A673 (cell line): ENCODE data around the gene GBX1. TPM values are rescaled to one million over a fixed set of nuclear protein-coding genes. Genes with fewer than 3 reads are reported as not detected.

ENCODE experiments used
- BruUV-seq: library from RNA; stranded (reverse); fragments of 400-500 nt; replicated peaks from 2 replicates; lab custom pipeline; 2021; lab: Mats Ljungman, UMichigan
- CTCF ChIA-PET: fragments of 300-600 bp; sonication (Branson Sonifier 250); formaldehyde crosslinking; loops from one replicate; lab custom pipeline; 2022; ENCODE audit warnings: antibody characterized with exemption; lab: Charles Lee
- POLR2A ChIA-PET: fragments of 300-600 bp; sonication (Branson Sonifier 250); formaldehyde crosslinking; loops from one replicate; lab custom pipeline; 2022; ENCODE audit warnings: antibody characterized with exemption; ENCODE audit not compliant: low non-redundant PET; lab: Charles Lee
- DNase-seq: peaks from one replicate; pipeline ENCODE4 v3.0.0-alpha.2; 2015; ENCODE audit warnings: low spot score
- H3K27ac ChIP-seq: fragments of 200-600 bp; sonication (generic); 2 replicates; pipeline ENCODE4 v1.5.1; 2016; ENCODE audit warnings: mixed run types, low read depth, mild to moderate bottlenecking, mixed read lengths, antibody characterized with exemption, low read length; ENCODE audit not compliant: poor library complexity, severe bottlenecking
- H3K27me3 ChIP-seq: fragments of 200-600 bp; sonication (generic); replicated peaks from 2 replicates; pipeline ENCODE4 v1.6.1; 2017; ENCODE audit warnings: mixed run types, low read depth, mild to moderate bottlenecking, mixed read lengths, antibody characterized with exemption, low read length; ENCODE audit not compliant: insufficient read depth, poor library complexity
- H3K36me3 ChIP-seq: fragments of 200-600 bp; sonication (generic); 2 replicates; pipeline ENCODE4 v1.6.1; 2016; ENCODE audit warnings: mixed run types, mild to moderate bottlenecking, mixed read lengths, antibody characterized with exemption, low read length; ENCODE audit not compliant: insufficient read depth, poor library complexity, severe bottlenecking
- H3K4me1 ChIP-seq: fragments of 200-600 bp; sonication (generic); 2 replicates; pipeline ENCODE4 v1.6.1; 2017; ENCODE audit warnings: mixed run types, mild to moderate bottlenecking, mixed read lengths, antibody characterized with exemption, low read length; ENCODE audit not compliant: insufficient read depth, poor library complexity, severe bottlenecking
- H3K4me3 ChIP-seq: fragments of 200-600 bp; sonication (generic); 2 replicates; pipeline ENCODE4 v1.5.1; 2016; ENCODE audit warnings: low read depth, mixed run types, mild to moderate bottlenecking, mixed read lengths, low read length; ENCODE audit not compliant: poor library complexity, severe bottlenecking
- H3K9me3 ChIP-seq: fragments of 200-600 bp; sonication (generic); 2 replicates; pipeline ENCODE4 v1.6.1; 2016; ENCODE audit warnings: mixed run types, low read depth, mild to moderate bottlenecking, mixed read lengths, antibody characterized with exemption, low read length; ENCODE audit not compliant: poor library complexity, severe bottlenecking
- CTCF ChIP-seq: fragments of 300-800, 200-600 bp; sonication (generic); conservative IDR thresholded peaks from 2 replicates; pipeline ENCODE4 v1.5.1; 2017; ENCODE audit warnings: low read depth, mild to moderate bottlenecking, antibody characterized with exemption, low read length, moderate library complexity, mixed read lengths
- EZH2 ChIP-seq: fragments of 200-600 bp; sonication (generic); IDR thresholded peaks from 2 replicates; pipeline ENCODE4 v1.6.1; 2017; ENCODE audit warnings: borderline replicate concordance, low read depth, mild to moderate bottlenecking, mixed read lengths, antibody characterized with exemption, low read length; ENCODE audit not compliant: poor library complexity, severe bottlenecking
- intact Hi-C: fragments of 100-400 bp; cut with micrococcal nuclease; formaldehyde crosslinking; loops from one replicate; pipeline ENCODE4 v1.10.0; 2022; ENCODE audit not compliant: unreplicated experiment
- total RNA-seq: library from RNA; stranded (reverse); gene quantifications from 2 replicates; pipeline ENCODE4 v1.2.3, GENCODE V29; 2021

Gene GBX1
- total RNA-seq, 1 experiment from 2014 or later: not detected

DNA sequence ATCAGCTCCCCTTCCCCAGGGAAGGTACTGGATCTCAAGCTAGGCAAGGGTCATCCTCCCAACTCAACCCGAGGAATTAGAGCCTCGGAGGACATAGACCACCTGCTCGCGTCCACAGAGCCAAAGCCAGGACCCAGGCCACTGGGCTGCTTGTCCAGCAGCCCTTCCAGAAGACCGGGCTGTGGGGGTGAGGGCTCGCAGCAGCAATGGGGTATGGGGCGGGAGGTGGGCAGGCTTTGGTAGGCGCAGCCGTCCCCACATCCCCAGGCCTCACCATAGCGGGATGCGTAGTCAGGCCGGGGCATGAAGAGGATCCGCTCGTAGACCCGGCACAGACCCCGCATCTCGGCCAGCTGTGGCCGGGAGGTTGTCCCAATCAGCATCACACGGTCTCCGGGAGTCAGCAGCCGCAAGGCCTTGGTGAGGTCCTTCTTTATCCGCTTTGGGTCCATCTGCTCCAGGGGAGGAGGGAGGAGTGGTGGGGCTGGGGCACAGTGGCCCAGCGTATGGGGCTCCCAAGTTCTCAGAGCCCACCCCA is 24.6 kb upstream of the GBX1 start:
- ChIA-PET POLR2A (no interaction called here), CTCF (no interaction called here)
- TF ChIP-seq EZH2 (no peak), CTCF (no peak)
- Histone ChIP-seq H3K27ac (no peak overlapping the region), H3K36me3 (no peaks in the 10 kb centered on the region), H3K9me3 (no peaks in the 10 kb centered on the region), H3K27me3 (peaks cover 9% of the 10 kb centered on the region), H3K4me3 (no peak overlapping the region), H3K4me1 (no peaks in the 10 kb centered on the region)
- intact Hi-C loops: no loop called here
- DNase-seq: no peak
- BruUV-seq: no TSS peak

GRCh38 chr7:151191544-151191943 is 24.1 kb upstream of the GBX1 start:
- no peak overlapping the region for H3K4me3 ChIP-seq
- no TSS peak for BruUV-seq
- ChIA-PET CTCF (no interaction called here), POLR2A (no interaction called here)
- H3K4me1 ChIP-seq: no peaks in the 10 kb centered on the region
- no peak overlapping the region for H3K27ac ChIP-seq
- no peaks in the 10 kb centered on the region for H3K36me3 ChIP-seq
- peaks cover 9% of the 10 kb centered on the region for H3K27me3 ChIP-seq
- intact Hi-C loops: no loop called here
- no peak for DNase-seq
- no peaks in the 10 kb centered on the region for H3K9me3 ChIP-seq
- TF ChIP-seq EZH2 (no peak), CTCF (no peak)

- Histone ChIP-seq H3K4me1 (no peaks in the 10 kb centered on the region), H3K27me3 (no peaks in the 10 kb centered on the region), H3K9me3 (no peaks in the 10 kb centered on the region), H3K27ac (no peak overlapping the region), H3K36me3 (no peaks in the 10 kb centered on the region), H3K4me3 (no peak overlapping the region)
- no peak for TF ChIP-seq CTCF
- TF ChIP-seq EZH2: no peak
- no TSS peak for BruUV-seq
- DNase-seq: no peak
- ChIA-PET POLR2A (no interaction called here), CTCF (no interaction called here)
- intact Hi-C loops: no loop called here
These were observed 21.5 kb upstream of the GBX1 start for GRCh38 chr7:151189038-151189437.
